HG03045 (cell line): ENCODE results near the gene PMVK.
A peak's percentile ranks its signal among the peaks of the same experiment; 100 is the strongest.
"Not testable (repeated sequence)": the region's sequence is repeated elsewhere in the genome, so short reads cannot be mapped to it uniquely, and the experiment has no call there.

Experiments used
- ATAC-seq: cut with Tn5 transposase; IDR thresholded peaks from one replicate; pipeline ENCODE4 v1.9.1; 2021; ENCODE audit warnings: mild to moderate bottlenecking, moderate library complexity; ENCODE audit not compliant: unreplicated experiment

Gene PMVK

DNA sequence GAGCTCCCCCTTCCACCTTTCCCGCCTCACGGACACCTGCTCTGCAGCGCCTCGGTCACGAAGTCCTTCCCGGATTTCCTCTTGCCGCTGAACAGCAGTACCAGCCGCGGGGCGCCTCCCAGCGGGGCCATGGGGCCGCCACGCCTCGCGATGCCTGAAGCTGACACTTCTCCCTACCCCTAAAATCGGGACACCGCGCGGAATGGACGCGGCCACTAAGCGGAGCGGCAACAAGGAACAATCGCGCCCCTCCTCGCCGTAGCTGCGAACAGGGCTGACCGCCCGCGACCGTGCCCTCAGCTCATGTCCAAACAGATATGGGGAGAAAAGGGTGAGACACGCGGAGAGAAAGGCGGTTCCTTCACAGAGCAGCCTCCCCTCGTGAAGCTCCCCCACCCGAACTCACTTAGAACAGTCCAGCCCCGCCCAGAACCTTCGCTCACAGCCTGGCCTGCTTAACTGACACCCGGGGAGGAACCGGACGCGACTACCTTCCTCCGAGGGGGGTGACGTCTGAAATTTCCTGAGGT, at the start of gene PMVK:
TSS of gene PMVK (minus strand) at position 165 of the 530 bp plus-strand sequence. CDS start at position 131, 34 bp downstream.
- peak; percentile 75 for ATAC-seq

DNA sequence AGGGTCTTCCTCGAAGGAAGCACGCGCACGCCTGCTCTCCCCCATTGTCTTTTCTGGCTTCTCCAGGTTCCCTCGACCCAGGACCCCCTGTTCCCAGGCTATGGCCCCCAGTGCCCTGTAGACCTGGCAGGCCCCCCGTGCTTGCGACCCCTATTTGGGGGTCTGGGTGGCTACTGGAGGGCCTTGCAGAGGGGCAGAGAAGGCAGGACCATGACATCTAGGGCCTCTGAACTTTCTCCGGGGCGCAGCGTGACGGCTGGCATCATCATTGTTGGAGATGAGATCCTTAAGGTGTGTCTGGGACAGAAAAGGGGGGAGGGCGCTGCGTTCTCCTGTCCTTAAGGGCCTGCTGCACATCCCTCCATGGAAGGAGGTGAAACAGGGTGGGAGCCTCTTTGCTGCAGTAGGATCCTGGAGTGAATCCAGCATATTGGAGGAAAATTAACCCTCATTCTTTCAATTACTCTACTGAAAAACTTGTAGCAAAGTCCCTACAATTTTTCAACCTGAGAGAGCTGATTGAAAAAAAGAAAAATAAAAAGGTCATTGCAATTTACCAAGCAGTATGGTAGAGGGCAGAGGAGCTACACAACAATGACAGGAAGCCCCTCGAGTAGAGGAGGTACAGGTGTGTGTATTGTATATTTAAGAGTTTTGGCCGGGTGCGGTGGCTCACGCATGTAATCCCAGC, 47.4 kb upstream of the PMVK start:
- no peak for ATAC-seq

DNA sequence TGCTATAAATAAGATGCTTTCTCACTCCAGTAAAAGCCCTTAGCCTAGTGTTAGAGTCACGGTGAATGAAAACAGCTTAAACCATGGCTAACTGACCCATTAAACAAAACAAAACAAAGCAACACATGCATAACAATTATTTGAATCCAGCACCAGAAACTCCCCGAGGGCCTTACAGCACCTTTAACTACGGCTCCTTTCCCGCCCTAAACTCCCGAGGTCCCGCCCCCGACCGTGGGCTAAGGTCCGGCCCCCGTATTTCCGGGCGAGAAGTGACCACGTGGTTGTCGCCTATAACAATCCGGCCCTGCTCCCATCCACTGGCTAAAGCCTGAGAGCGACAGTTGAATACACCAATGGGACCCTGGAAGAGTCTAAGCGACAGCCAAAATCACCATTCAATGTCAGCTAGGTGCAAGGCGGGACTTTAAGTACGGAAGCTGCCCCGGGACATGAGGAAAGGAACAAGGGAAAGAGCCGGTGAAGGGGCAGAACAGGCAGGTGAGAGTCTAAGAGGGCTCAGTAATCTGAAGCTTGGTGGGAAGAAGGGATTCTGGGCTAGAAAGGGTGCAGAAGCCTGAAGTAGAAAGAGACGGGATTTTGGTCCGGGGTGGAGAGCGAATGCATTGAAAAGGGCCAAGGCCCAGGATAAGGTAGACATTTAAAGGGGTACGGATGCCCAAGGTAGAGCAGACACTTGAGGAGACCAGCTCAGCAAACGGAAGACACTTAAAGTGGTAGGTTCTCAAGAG, 46.6 kb upstream of the PMVK start, which contains the start of gene FLAD1:
TSS of gene FLAD1 (plus strand) at position 448 of the 752 bp plus-strand sequence. CDS start 351 bp downstream, outside the sequence.
- peak; percentile 98 for ATAC-seq

DNA sequence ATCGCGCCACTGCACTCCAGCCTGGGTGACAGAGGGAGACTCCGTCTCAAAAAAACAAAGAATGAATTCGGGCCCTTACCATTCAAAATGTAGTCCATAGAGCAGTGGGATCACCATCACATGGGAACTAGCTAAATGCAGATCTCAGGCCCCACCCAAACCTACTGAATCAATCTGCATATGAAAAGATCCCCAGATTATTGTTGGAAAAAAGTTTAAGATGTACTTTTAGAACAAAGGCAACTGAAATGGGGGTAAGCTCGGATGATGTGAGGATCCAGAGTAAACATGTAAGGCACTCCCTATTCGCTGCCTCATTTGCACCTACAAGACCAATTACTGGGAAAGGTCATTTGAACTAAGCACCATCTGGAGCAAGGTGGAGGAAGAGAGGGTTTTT, 45.8 kb upstream of the PMVK start:
- no peak for ATAC-seq

DNA sequence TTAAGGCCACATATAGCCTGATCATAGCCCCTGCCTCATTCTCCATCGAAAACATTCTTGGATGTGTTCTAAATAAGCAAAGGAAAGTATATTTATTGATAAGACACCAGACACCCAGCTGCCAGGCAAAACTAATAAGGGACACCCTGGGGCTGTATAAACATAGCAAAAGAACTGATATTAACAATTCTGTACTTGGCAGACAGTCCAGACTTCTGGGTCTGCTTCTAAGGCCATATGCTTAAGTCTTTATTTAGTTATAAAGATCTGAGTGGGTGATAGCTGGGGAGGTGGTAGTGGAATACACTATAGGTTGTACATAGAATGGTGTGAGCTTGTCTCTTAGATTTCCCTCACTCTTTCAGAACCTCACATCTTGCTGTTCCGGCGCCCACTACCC, 41.8 kb upstream of the PMVK start:
- no peak for ATAC-seq

DNA sequence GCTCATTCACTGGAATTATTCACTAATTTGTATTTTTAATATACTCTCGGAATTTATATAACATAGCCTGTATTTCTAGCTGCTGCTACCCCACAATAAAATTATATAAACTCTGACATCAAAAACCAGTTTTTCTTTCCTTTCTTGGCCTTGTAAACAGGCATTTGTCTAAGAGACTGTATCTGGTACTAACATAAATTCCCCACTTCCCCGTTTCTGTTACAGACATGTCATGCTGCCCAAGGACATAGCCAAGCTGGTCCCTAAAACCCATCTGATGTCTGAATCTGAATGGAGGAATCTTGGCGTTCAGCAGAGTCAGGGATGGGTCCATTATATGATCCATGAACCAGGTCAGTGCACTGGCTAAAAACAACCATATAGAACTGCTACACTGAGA, 41.2 kb upstream of the PMVK start:
- ATAC-seq: not testable (repeated sequence)

DNA sequence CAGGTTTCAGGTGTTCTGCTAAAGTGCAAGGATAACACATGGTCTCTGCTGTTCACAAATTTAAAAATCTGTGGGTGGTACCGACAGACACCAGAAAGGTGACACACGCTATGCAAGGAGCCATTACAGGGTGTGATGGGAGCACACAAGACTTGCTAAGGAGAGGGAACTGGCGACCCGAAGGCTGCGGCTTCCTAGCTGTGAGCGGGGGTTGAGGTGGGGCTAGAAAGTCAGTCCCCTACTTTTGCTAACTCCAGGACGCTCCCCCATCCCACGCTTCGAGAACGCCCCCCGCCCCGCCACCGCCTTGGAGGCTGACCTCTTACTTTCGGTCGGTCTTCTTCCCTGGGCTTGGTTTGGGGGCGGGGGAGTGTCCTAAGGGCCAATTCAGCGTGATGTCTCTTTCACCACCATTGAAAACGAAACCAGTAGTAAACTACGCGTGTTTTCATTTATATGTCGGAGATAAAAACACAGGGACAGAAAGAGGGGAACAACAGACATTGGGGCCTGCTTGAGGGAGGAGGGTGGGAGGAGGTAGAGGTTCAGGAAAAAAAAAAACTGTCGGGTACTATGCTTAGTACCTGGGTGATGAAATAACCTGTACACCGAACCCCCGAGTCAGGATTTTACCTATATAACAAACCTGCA, 39.0 kb upstream of the PMVK start:
- no peak for ATAC-seq

DNA sequence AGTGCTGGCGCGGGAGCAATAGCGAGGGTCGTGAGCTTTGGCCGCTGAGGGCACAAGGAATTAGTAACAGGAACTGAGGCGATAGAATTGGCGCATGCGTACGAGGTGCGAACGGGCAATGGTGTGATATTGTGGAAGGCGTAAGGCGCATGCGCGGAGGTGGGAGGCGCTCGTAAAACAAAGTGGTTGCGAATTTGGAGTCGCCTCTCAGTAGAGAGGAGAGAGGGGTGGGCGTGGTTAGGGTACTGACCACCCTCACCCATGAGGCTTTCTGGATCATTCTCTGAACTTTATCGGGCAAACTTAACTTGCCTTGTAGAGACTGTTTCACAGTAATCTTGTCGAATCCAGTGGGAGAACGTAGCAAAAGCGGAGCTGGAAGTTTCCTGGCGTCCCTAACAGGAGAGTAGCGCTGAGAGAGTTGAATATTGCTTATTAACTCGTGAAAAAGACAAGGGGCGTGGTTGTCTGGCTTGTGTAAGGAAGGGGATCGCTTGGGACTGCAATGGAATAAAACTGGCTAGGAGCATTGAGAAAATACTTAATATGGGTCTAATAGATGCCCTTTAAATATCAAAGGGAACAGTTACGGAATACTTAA, 38.4 kb upstream of the PMVK start:
- peak; percentile 52 for ATAC-seq

DNA sequence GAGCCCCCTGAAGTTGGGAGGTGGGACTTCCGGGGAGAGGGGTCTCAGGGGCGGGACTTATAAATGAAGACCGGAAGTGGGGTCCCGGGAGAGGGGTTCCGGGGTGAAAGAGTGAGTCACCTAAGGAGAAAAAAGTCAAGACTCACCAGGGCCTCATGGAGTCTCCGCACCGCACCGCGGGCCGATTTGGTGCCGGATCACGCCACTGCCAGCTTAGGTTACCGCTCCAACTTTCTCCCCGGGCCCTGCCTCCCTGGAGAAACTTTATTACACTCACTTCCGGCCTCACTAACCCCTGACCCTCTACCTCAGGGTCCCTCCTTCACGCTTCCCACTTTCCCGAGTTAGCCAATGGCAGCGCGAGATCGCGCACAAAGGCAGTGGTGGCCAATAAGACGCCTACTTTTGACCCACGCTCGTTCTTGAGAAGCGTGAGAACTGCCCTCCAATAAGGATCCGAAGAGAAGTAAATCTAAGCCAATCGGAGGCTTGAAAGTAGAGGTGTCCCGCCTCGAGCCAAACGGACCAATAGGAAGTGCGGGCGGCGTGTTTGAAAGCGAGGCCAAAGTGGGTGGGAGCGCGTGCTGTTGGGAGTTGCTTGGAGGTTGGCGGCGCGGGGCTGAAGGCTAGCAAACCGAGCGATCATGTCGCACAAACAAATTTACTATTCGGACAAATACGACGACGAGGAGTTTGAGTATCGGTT, 37.7 kb upstream of the PMVK start, which contains the start of gene CKS1B:
TSS of gene CKS1B (plus strand) at position 580 of the 706 bp plus-strand sequence. CDS start at position 645, 65 bp downstream.
- ATAC-seq: peak; percentile 70

DNA sequence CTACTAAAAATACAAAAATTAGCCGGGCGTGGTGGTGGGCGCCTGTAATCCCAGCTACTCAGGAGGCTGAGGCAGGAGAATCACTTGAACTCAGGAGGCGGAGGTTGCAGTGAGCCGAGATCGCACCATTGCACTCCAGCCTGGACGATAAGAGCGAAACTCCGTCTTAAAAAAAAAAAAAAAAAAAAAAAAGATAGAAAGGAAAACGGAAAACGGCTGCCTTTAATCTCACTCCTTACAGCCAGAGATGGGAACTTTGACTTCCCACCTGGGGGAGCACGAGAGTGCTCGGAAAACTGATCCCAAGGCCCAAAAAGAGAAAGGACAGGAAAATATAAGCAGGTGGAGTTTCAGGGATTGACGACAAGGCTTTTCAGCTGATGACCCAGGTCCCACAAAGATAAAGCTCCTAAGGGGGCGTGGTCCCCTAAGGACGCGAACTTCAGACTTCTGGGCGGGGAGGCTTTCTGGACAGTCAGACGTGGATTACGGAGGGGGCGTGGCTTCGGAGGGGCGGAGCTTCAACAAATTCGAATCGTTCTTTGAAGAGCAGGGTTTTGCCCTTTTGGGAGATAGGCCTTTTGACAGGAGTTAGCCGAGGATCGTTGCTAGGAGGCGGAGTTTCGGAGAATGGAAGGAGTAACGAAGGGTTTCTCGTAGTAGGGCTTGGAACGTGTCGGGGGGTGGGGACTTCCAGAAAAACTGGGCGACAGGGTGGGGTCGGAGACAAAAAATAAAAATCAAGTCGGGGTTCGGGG, 37.0 kb upstream of the PMVK start:
- ATAC-seq: no peak

DNA sequence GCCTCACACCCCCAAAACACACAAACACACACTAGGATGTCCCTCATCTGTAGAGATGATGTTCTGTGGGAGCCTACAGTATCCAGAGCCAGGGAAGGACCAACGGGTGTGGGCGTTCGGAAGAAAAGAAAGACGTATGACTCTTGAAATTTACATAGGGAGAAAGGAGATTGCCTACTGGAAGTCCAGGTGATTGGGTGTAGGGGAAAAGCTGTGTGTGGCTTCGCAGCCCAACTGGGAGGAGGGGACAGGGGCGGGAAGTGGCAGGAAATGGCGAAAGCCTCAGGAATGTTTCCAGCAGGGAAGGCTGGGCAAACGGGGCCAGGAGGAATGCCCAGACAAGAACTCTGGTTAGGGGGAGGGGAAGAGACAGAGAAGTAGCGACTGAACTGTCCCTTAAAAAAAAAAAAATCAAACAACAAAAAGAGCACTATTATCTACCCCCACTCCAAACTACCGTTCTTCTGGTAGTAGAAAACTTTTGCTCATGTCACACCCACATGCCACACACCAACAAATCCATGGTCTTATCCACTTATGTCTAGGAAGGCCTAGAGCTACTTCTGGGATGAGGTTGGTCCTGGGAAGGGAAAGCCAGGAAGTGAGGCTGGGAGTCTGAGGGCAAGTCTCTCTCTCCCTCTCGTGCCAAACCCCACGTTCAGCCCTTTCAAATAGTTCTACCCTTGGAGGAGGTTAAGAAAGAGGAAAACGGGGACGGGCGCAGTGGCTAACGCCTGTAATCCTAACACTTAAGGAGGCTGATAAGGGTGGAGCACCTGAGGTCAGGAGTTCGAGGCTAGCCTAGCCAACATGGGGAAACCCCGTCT, 36.2 kb upstream of the PMVK start:
- ATAC-seq: no peak

DNA sequence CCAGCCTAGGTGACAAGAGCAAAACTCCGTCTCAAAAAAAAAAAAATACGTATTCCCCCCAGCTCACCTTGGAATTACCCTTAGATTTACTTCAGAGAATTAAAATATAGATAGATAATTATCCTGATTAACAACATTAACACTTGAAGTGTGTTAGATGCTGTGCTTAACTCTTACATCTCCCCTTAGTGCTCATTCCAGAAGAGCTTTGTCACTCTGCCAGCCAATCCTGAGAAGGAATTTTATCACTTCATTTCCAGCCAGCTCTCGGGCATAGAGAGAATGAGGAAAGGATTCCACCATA, 35.6 kb upstream of the PMVK start:
- no peak for ATAC-seq

DNA sequence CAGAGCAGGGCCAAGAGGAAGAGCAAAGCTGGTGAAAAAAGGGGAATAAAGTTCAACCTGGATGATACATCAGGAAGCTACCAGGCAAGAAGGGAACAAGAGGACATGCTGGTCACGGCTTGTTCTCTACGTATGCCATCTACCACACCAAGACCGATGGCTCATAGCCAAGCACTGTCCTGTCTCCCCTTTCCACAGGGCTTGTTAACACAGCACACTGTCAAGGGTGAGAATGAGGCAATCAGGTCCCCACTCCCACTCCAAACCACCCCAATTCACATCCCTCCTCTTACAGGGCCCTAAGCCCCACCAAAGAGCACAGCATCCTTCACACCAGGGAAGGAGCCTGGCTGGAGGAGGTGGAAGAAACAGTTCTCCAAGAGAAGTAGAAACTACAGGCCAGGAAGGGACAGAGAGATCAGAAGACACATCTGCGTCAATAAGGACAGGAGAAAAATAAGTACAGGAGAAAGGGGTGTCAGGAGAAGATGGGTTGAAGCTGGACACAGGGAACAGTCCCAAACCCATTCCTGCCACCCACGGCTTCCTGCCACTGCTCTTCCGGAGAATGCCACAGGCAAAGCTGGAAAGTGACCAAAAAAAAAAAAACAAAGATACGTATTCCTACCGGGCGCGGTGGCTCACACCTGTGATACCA, 35.0 kb upstream of the PMVK start:
- no peak for ATAC-seq

DNA sequence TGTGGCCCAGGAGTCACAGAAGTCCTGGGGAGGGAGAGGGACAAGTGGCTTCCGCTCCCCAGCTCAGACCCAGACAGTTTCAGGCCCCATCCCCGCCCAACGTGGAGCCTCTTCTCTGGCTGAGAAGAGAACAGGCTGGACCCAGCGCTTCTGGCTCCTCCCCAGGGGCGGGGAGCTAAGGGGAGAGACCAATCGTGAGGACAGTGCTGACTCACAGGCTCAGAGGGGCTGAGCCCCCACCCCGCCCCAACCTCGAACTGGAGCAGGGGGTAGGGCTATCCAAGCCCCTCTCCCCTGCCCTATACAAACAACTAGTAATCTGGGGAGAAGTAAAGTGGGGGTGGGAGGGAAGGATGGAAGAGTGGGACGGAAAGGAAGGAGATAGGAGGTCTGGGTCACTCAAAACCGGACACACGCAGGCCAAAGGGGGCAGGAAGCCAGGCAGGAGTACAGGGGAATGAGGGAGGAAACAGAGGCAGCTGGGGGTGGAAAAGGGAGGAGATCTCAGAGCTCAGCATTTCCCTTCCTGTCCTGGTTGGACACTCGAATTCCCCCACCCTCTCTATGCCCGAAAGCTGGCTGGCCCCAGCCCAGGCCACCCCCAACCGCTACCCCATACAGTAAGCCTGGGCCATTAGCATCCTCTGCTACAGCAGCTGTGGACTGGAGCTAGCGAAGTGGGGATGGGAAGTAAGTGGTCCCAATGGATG, 34.3 kb upstream of the PMVK start, which contains the start of gene SHC1:
TSS of gene SHC1 (minus strand) at position 117 of the 710 bp plus-strand sequence. CDS start 221 bp downstream, outside the sequence.
- no peak for ATAC-seq

DNA sequence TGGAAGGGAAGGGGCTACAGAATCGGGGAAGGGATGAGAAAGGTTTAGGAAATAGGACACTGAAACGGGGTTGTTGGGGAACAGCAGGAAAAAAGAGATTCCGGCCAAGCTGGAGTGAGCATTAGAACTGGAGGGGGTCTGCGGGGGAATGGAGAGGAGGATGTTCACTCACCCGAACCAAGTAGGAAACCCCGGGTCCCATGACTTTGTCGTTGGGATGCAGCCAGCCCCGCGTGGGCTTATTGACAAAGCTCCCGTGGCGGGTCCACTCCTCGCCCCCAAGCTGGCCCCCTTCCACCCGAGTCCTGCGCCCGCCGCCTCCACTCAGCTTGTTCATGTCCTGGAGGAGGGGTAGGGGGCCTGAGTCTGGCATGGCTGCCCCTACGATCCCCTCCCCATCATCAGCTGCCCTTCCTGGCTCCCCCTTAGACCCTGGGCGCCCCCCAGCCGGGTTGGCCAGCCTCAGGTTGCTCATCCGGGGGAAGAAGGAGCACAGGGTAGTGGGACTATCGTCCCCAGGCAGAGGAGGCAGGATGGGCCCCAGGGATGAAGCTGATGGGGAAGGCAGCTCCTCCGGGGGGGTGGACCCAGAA, 33.4 kb upstream of the PMVK start:
- no peak for ATAC-seq

DNA sequence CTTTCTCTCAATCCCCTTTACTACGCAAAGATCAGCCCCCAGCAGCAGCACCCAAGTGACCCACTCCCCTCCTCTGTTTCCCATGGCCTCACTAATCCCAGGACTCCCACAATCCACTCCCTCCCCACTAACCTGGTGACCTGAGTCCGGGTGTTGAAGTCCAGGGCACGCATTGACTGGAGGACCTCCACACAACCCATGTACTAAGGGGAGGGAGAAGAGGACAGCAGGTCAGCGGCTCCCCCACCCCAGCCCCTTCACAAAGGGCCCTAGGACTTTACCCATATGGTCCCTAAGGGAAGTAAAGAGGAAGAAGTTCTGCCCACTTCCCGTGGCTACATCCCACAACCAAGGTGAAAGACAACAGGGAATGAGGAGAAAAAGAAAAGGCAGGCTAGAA, 32.7 kb upstream of the PMVK start:
- ATAC-seq: no peak

DNA sequence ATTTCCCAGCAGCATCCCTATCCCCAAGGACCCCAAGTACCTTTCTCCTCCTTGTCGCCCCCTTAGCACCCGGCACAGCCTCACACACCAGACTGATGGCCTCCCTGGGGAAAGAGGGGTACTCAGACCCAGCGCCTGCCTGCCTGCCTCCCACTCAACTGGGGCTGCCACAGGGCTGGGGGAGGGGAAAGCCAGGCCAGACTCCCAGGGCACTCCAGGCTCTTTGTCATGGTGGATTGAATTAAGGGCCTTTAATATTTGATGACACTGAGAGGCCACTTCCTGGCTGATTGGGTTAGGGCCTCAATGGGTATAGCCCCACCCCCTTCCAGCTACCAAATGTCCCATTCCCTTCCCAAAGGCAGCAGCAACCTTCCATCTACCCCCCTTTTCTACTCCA, 32.2 kb upstream of the PMVK start:
- no peak for ATAC-seq
